ENCODE data around the gene RAF1.
"Not testable (repeated sequence)": the region's sequence is repeated elsewhere in the genome, so short reads cannot be mapped to it uniquely, and the experiment has no call there.

RAF1 gene

GRCh38 chr3:12692444-12692843 is 28.5 kb upstream of the RAF1 start:
- no peaks in the 10 kb centered on the region for H3K9me3 Mint-ChIP-seq
- H3K4me3 Mint-ChIP-seq: no peak overlapping the region
- no peaks in the 10 kb centered on the region for H3K4me1 Mint-ChIP-seq
- CTCF ChIA-PET: no interaction called here
- no peak overlapping the region for H3K27ac Mint-ChIP-seq
- peaks cover 14% of the 10 kb centered on the region for H3K27me3 Mint-ChIP-seq
- DNase-seq: no peak
- H3K36me3 Mint-ChIP-seq: no peaks in the 10 kb centered on the region

- Mint-ChIP-seq H3K9me3 (no peaks in the 10 kb centered on the region), H3K27ac (no peak overlapping the region), H3K36me3 (no peaks in the 10 kb centered on the region), H3K27me3 (peaks cover 14% of the 10 kb centered on the region), H3K4me1 (no peaks in the 10 kb centered on the region), H3K4me3 (no peak overlapping the region)
- CTCF ChIA-PET: no interaction called here
- DNase-seq: no peak
These were observed 26.2 kb upstream of the RAF1 start for GRCh38 chr3:12689997-12690711.

GRCh38 chr3:12687948-12688347 is 24.0 kb upstream of the RAF1 start:
- Mint-ChIP-seq H3K4me1 (no peaks in the 10 kb centered on the region), H3K27me3 (peaks cover 14% of the 10 kb centered on the region), H3K9me3 (no peaks in the 10 kb centered on the region), H3K27ac (no peak overlapping the region), H3K4me3 (no peak overlapping the region), H3K36me3 (no peaks in the 10 kb centered on the region)
- CTCF ChIA-PET: no interaction called here
- DNase-seq: no peak

- H3K27ac Mint-ChIP-seq: no peak overlapping the region
- CTCF ChIA-PET: no interaction called here
- no peak for DNase-seq
- H3K9me3 Mint-ChIP-seq: no peaks in the 10 kb centered on the region
- no peaks in the 10 kb centered on the region for H3K36me3 Mint-ChIP-seq
- no peaks in the 10 kb centered on the region for H3K4me1 Mint-ChIP-seq
- peaks cover 9% of the 10 kb centered on the region for H3K27me3 Mint-ChIP-seq
- no peak overlapping the region for H3K4me3 Mint-ChIP-seq
These were observed 22.2 kb upstream of the RAF1 start for GRCh38 chr3:12686096-12686495.

GRCh38 chr3:12681943-12682390 is 18.1 kb upstream of the RAF1 start:
- CTCF ChIA-PET: interaction anchor here (1.0 kb wide), 1 partner anchor 18 kb away, joined by 3 read pairs; the partner anchor contains the start of gene RAF1
- H3K27me3 Mint-ChIP-seq: peaks cover 4% of the 10 kb centered on the region
- no peaks in the 10 kb centered on the region for H3K4me1 Mint-ChIP-seq
- H3K4me3 Mint-ChIP-seq: no peak overlapping the region
- no peak overlapping the region for H3K27ac Mint-ChIP-seq
- DNase-seq: no peak
- H3K9me3 Mint-ChIP-seq: no peaks in the 10 kb centered on the region
- no peaks in the 10 kb centered on the region for H3K36me3 Mint-ChIP-seq

GRCh38 chr3:12681089-12681942 is 17.4 kb upstream of the RAF1 start:
- Mint-ChIP-seq H3K27ac (no peak overlapping the region), H3K27me3 (peaks cover 4% of the 10 kb centered on the region), H3K9me3 (no peaks in the 10 kb centered on the region), H3K36me3 (no peaks in the 10 kb centered on the region), H3K4me3 (no peak overlapping the region), H3K4me1 (no peaks in the 10 kb centered on the region)
- CTCF ChIA-PET: interaction anchor here (1.0 kb wide), 1 partner anchor 18 kb away, joined by 3 read pairs; the partner anchor contains the start of gene RAF1
- DNase-seq: no peak

- H3K9me3 Mint-ChIP-seq: no peaks in the 10 kb centered on the region
- H3K36me3 Mint-ChIP-seq: no peaks in the 10 kb centered on the region
- DNase-seq: no peak
- H3K4me3 Mint-ChIP-seq: no peak overlapping the region
- no peaks in the 10 kb centered on the region for H3K4me1 Mint-ChIP-seq
- peaks cover 18% of the 10 kb centered on the region for H3K27me3 Mint-ChIP-seq
- no peak overlapping the region for H3K27ac Mint-ChIP-seq
- CTCF ChIA-PET: interaction anchor here (0.6 kb wide), 1 partner anchor 128 kb away, joined by 3 read pairs; no protein-coding TSS in a partner anchor
These were observed 15.6 kb upstream of the RAF1 start for GRCh38 chr3:12679468-12679867.

GRCh38 chr3:12677616-12678015 is 13.7 kb upstream of the RAF1 start:
- H3K27me3 Mint-ChIP-seq: peaks cover 18% of the 10 kb centered on the region
- H3K9me3 Mint-ChIP-seq: no peaks in the 10 kb centered on the region
- H3K4me3 Mint-ChIP-seq: no peak overlapping the region
- H3K36me3 Mint-ChIP-seq: no peaks in the 10 kb centered on the region
- H3K4me1 Mint-ChIP-seq: no peaks in the 10 kb centered on the region
- no peak for DNase-seq
- CTCF ChIA-PET: no interaction called here
- no peak overlapping the region for H3K27ac Mint-ChIP-seq

- no peaks in the 10 kb centered on the region for H3K36me3 Mint-ChIP-seq
- H3K9me3 Mint-ChIP-seq: no peaks in the 10 kb centered on the region
- CTCF ChIA-PET: interaction anchor here (0.6 kb wide), 1 partner anchor 94 kb away, joined by 3 read pairs; no protein-coding TSS in a partner anchor
- H3K4me3 Mint-ChIP-seq: no peak overlapping the region
- peaks cover 18% of the 10 kb centered on the region for H3K27me3 Mint-ChIP-seq
- H3K27ac Mint-ChIP-seq: no peak overlapping the region
- no peaks in the 10 kb centered on the region for H3K4me1 Mint-ChIP-seq
- no peak for DNase-seq
These were observed 11.3 kb upstream of the RAF1 start for GRCh38 chr3:12675115-12675810.

- H3K27me3 Mint-ChIP-seq: peaks cover 18% of the 10 kb centered on the region
- DNase-seq, H3K4me1 Mint-ChIP-seq, H3K4me3 Mint-ChIP-seq, H3K9me3 Mint-ChIP-seq, H3K36me3 Mint-ChIP-seq, CTCF ChIA-PET, H3K27ac Mint-ChIP-seq: not testable (repeated sequence)
These were observed 10.2 kb upstream of the RAF1 start for GRCh38 chr3:12673956-12674736.

- H3K36me3 Mint-ChIP-seq: no peaks in the 10 kb centered on the region
- H3K4me3 Mint-ChIP-seq: no peak overlapping the region
These were observed 7.2 kb upstream of the RAF1 start for GRCh38 chr3:12671120-12671450.

GRCh38 chr3:12670365-12671119 is 6.6 kb upstream of the RAF1 start:
- Mint-ChIP-seq H3K4me3 (no peak overlapping the region), H3K36me3 (no peaks in the 10 kb centered on the region), H3K27me3 (peaks cover 13% of the 10 kb centered on the region), H3K9me3 (no peaks in the 10 kb centered on the region), H3K4me1 (no peaks in the 10 kb centered on the region), H3K27ac (no peak overlapping the region)
- DNase-seq: no peak
- CTCF ChIA-PET: no interaction called here

More at GRCh38 chr3:12671120-12671450, 7.2 kb upstream of the RAF1 start:
- no peak for DNase-seq
- CTCF ChIA-PET: no interaction called here
- Mint-ChIP-seq H3K27me3 (peaks cover 17% of the 10 kb centered on the region), H3K4me1 (no peaks in the 10 kb centered on the region), H3K27ac (no peak overlapping the region), H3K9me3 (no peaks in the 10 kb centered on the region)

- peaks cover 3% of the 10 kb centered on the region for H3K27me3 Mint-ChIP-seq
- no peaks in the 10 kb centered on the region for H3K9me3 Mint-ChIP-seq
- peak overlapping the region; percentile 84 for H3K4me3 Mint-ChIP-seq
- H3K36me3 Mint-ChIP-seq: peaks cover 9% of the 10 kb centered on the region
- H3K27ac Mint-ChIP-seq: peak overlapping the region; percentile 99
- DNase-seq: no peak
- peaks cover 34% of the 10 kb centered on the region for H3K4me1 Mint-ChIP-seq
- CTCF ChIA-PET: interaction anchor here (1.0 to 1.5 kb wide), 3 partner anchors 18 to 56 kb away, joined by 3 read pairs; no protein-coding TSS in a partner anchor
These were observed 449 bp downstream of the RAF1 start for GRCh38 chr3:12663401-12663935.

All from activated naive CD4-positive, alpha-beta T cell treated with anti-CD3 and anti-CD28 coated beads, Interleukin-2, amount 10 ng/mL, durations not matched to agents 7 days and 5 days (primary cell).